ENCODE results near the gene SMIM12.

Gene SMIM12

GRCh38 chr1:34808051-34808810 is 51.3 kb downstream of the SMIM12 start:
- no peak overlapping the region for H3K4me3 ChIP-seq (ENCODE audit: low read depth, low read length)
- no peak for TF ChIP-seq POLR2A (IDR thresholded peaks at IDR 0.05; ENCODE audit: extremely low read depth, insufficient read length)
- TF ChIP-seq, protein P1, sequence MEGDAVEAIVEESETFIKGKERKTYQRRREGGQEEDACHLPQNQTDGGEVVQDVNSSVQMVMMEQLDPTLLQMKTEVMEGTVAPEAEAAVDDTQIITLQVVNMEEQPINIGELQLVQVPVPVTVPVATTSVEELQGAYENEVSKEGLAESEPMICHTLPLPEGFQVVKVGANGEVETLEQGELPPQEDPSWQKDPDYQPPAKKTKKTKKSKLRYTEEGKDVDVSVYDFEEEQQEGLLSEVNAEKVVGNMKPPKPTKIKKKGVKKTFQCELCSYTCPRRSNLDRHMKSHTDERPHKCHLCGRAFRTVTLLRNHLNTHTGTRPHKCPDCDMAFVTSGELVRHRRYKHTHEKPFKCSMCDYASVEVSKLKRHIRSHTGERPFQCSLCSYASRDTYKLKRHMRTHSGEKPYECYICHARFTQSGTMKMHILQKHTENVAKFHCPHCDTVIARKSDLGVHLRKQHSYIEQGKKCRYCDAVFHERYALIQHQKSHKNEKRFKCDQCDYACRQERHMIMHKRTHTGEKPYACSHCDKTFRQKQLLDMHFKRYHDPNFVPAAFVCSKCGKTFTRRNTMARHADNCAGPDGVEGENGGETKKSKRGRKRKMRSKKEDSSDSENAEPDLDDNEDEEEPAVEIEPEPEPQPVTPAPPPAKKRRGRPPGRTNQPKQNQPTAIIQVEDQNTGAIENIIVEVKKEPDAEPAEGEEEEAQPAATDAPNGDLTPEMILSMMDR (IDR thresholded peaks at IDR 0.05; ENCODE audit: low read depth, low read length), result no peak
- TF ChIP-seq MYC (IDR thresholded peaks at IDR 0.05; ENCODE audit: low read depth, low read length), result no peak
- TF ChIP-seq MAX (IDR thresholded peaks at IDR 0.05; ENCODE audit: low read depth, low read length), result no peak
- no peak for DNase-seq (ENCODE audit: low read depth)

DNA sequence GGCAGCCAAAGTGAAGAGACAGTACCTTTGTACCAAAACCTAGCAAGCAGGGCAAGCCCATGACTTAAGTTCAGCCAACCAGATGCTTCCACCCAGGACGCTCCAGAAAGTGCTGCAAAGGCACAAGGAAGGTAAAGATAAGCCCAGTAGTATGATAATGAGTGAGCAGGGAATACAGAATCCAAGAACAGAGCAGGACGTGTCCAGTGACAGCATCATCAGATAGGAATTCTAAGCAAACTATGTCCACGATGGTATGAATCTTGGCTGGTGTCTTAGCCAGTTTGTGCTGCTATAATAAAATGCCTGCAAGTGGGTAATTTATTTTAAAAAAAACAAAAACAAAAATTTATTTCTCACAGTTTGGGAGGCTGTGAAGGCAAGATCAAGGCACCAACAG is 53.2 kb downstream of the SMIM12 start:
- DNase-seq (ENCODE audit: low read depth), result no peak
- TF ChIP-seq MAX (IDR thresholded peaks at IDR 0.05; ENCODE audit: low read depth, low read length) (no peak), POLR2A (IDR thresholded peaks at IDR 0.05; ENCODE audit: extremely low read depth, insufficient read length) (no peak), MYC (IDR thresholded peaks at IDR 0.05; ENCODE audit: low read depth, low read length) (no peak)
- TF ChIP-seq, protein P1 (IDR thresholded peaks at IDR 0.05; ENCODE audit: low read depth, low read length), result no peak
- H3K4me3 ChIP-seq (ENCODE audit: low read depth, low read length), result no peak overlapping the region

DNA sequence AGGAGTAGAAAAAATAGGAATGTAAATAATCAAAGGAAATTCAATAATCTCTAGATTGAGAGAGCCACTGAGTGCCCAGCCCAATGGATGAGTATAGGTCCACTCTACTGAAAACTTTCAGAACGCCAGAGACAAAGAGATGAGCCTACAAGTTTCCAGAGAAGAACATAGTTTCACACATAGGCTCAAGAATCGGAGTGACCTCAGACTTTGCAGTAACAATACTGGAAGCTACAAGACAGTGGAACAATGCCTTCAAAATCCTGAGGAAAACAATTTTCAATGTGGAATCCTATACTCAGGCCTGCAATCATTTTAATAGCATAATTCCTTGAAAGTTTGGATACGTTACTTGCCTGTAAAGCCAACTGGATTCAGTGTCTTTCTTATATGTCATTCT is 55.8 kb downstream of the SMIM12 start:
- no peak for DNase-seq (ENCODE audit: low read depth)
- no peak overlapping the region for H3K4me3 ChIP-seq (ENCODE audit: low read depth, low read length)
- TF ChIP-seq POLR2A (IDR thresholded peaks at IDR 0.05; ENCODE audit: extremely low read depth, insufficient read length) (no peak), MAX (IDR thresholded peaks at IDR 0.05; ENCODE audit: low read depth, low read length) (no peak), MYC (IDR thresholded peaks at IDR 0.05; ENCODE audit: low read depth, low read length) (no peak)
- TF ChIP-seq, protein P1 (IDR thresholded peaks at IDR 0.05; ENCODE audit: low read depth, low read length), result no peak
